ENCODE results near the gene YEATS4. TPM values are rescaled to one million over a fixed set of nuclear protein-coding genes. Genes with fewer than 3 reads are reported as not detected.

The YEATS4 gene
- total RNA-seq, 1 donor = 20.3 TPM

GRCh38 chr12:69430942-69431590, 71.5 kb downstream of the YEATS4 start:
- no peak overlapping the region for H3K4me3 ChIP-seq (ENCODE audit: insufficient read depth, low read length)
- H4K20me1 ChIP-seq (ENCODE audit: insufficient read depth, low read length) = no peaks in the 10 kb centered on the region
- H3K9me3 ChIP-seq (ENCODE audit: low read depth, low read length) = no peaks in the 10 kb centered on the region
- H3K36me3 ChIP-seq (ENCODE audit: insufficient read depth, low read length) = no peaks in the 10 kb centered on the region
- H2AFZ ChIP-seq (ENCODE audit: low read length) = peak overlapping the region; percentile 66
- no peak overlapping the region for H3K4me2 ChIP-seq (ENCODE audit: insufficient read depth, low read length)
- no peaks in the 10 kb centered on the region for H3K79me2 ChIP-seq (ENCODE audit: insufficient read depth, low read length)
- H3K27me3 ChIP-seq (ENCODE audit: insufficient read depth, low read length) = no peaks in the 10 kb centered on the region
- DNase-seq (ENCODE audit: insufficient read length, low spot score, missing footprints) = no peak
- H3K4me1 ChIP-seq (ENCODE audit: insufficient read depth, low read length) = no peaks in the 10 kb centered on the region
- no peak overlapping the region for H3K27ac ChIP-seq (ENCODE audit: low read depth, low read length)
- TF ChIP-seq, protein P1, sequence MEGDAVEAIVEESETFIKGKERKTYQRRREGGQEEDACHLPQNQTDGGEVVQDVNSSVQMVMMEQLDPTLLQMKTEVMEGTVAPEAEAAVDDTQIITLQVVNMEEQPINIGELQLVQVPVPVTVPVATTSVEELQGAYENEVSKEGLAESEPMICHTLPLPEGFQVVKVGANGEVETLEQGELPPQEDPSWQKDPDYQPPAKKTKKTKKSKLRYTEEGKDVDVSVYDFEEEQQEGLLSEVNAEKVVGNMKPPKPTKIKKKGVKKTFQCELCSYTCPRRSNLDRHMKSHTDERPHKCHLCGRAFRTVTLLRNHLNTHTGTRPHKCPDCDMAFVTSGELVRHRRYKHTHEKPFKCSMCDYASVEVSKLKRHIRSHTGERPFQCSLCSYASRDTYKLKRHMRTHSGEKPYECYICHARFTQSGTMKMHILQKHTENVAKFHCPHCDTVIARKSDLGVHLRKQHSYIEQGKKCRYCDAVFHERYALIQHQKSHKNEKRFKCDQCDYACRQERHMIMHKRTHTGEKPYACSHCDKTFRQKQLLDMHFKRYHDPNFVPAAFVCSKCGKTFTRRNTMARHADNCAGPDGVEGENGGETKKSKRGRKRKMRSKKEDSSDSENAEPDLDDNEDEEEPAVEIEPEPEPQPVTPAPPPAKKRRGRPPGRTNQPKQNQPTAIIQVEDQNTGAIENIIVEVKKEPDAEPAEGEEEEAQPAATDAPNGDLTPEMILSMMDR (IDR thresholded peaks at IDR 0.05; ENCODE audit: extremely low read depth, low read depth, low read length) = no peak

DNA sequence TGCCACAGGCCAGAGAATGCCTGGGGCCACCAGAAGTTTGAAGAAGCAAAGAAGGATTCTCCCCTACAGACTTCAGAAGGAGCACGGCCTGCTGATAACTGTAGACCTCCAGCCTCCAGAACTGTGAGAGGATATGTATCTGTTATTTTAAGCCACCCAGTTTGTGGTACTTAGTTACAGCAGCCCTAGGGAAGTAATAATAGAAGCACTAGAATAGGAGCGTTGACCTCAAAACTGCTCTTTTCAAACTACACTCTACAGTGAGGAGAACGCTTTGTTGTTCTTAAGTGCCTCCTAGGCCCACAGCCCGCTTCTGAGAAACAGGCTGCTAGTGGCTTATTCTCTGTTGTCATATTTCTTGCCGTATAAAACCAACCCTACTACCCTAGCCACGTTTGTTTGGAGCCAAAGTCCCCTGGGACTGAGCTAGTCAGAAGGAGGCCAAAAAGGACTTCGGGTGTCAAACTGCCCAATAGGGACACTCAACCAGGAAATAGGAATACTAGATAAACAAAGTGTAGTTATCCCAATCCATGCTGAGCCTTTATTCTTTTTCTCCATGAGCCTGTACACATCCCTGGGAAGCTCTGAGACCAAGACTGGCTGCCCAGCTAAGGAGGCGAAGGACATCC, 72.2 kb downstream of the YEATS4 start:
- TF ChIP-seq, protein P1 (IDR thresholded peaks at IDR 0.05; ENCODE audit: extremely low read depth, low read depth, low read length) = no peak
- no peaks in the 10 kb centered on the region for H3K9me3 ChIP-seq (ENCODE audit: low read depth, low read length)
- H2AFZ ChIP-seq (ENCODE audit: low read length) = peak overlapping the region; percentile 66
- H3K27me3 ChIP-seq (ENCODE audit: insufficient read depth, low read length) = no peaks in the 10 kb centered on the region
- no peaks in the 10 kb centered on the region for H3K4me1 ChIP-seq (ENCODE audit: insufficient read depth, low read length)
- no peaks in the 10 kb centered on the region for H3K36me3 ChIP-seq (ENCODE audit: insufficient read depth, low read length)
- H3K79me2 ChIP-seq (ENCODE audit: insufficient read depth, low read length) = no peaks in the 10 kb centered on the region
- DNase-seq (ENCODE audit: insufficient read length, low spot score, missing footprints) = no peak
- no peak overlapping the region for H3K4me3 ChIP-seq (ENCODE audit: insufficient read depth, low read length)
- no peaks in the 10 kb centered on the region for H4K20me1 ChIP-seq (ENCODE audit: insufficient read depth, low read length)
- H3K27ac ChIP-seq (ENCODE audit: low read depth, low read length) = no peak overlapping the region
- no peak overlapping the region for H3K4me2 ChIP-seq (ENCODE audit: insufficient read depth, low read length)

- Histone ChIP-seq H3K9me3 (ENCODE audit: low read depth, low read length) (no peaks in the 10 kb centered on the region), H2AFZ (ENCODE audit: low read length) (no peak overlapping the region), H3K4me3 (ENCODE audit: insufficient read depth, low read length) (no peak overlapping the region), H3K4me2 (ENCODE audit: insufficient read depth, low read length) (no peak overlapping the region), H3K36me3 (ENCODE audit: insufficient read depth, low read length) (no peaks in the 10 kb centered on the region), H3K79me2 (ENCODE audit: insufficient read depth, low read length) (no peaks in the 10 kb centered on the region), H3K27ac (ENCODE audit: low read depth, low read length) (no peak overlapping the region), H4K20me1 (ENCODE audit: insufficient read depth, low read length) (no peaks in the 10 kb centered on the region), H3K27me3 (ENCODE audit: insufficient read depth, low read length) (no peaks in the 10 kb centered on the region), H3K4me1 (ENCODE audit: insufficient read depth, low read length) (no peaks in the 10 kb centered on the region)
- TF ChIP-seq, protein P1 (IDR thresholded peaks at IDR 0.05; ENCODE audit: extremely low read depth, low read depth, low read length) = no peak
- DNase-seq (ENCODE audit: insufficient read length, low spot score, missing footprints) = no peak
These were observed 74.1 kb downstream of the YEATS4 start for GRCh38 chr12:69433653-69434052.

DNA sequence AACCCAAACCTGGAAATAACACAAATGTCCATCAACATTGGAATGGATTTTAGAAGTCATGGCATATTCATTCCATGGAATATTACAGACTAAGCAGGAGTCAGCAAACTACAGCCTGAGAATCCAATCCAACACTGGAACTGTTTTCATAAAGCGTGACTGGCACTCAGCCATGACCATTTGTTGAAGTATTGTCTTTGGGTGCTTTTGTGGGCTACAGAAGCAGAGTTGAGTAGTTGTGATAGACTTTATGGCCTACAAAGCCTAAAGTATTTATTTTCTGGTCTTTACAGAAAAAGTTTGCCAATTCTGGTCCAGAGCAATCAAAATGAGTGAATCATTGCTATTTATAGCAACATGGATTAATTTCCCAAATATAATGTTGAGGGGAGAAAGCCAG, 76.1 kb downstream of the YEATS4 start:
- Histone ChIP-seq H3K36me3 (ENCODE audit: insufficient read depth, low read length) (no peaks in the 10 kb centered on the region), H3K27me3 (ENCODE audit: insufficient read depth, low read length) (no peaks in the 10 kb centered on the region), H3K27ac (ENCODE audit: low read depth, low read length) (no peak overlapping the region), H3K4me2 (ENCODE audit: insufficient read depth, low read length) (no peak overlapping the region), H4K20me1 (ENCODE audit: insufficient read depth, low read length) (no peaks in the 10 kb centered on the region), H3K79me2 (ENCODE audit: insufficient read depth, low read length) (no peaks in the 10 kb centered on the region), H3K4me3 (ENCODE audit: insufficient read depth, low read length) (no peak overlapping the region), H3K9me3 (ENCODE audit: low read depth, low read length) (no peaks in the 10 kb centered on the region), H2AFZ (ENCODE audit: low read length) (no peak overlapping the region), H3K4me1 (ENCODE audit: insufficient read depth, low read length) (no peaks in the 10 kb centered on the region)
- TF ChIP-seq, protein P1 (IDR thresholded peaks at IDR 0.05; ENCODE audit: extremely low read depth, low read depth, low read length) = no peak
- DNase-seq (ENCODE audit: insufficient read length, low spot score, missing footprints) = no peak
